GM23338 (cell line): ENCODE measurements around the gene NYAP2. TPM values are rescaled to one million over a fixed set of nuclear protein-coding genes. Genes with fewer than 3 reads are reported as not detected.

Experiments used
- ATAC-seq: fragments of 200-7000 bp; cut with Tn5 transposase; 3 replicates; pipeline ENCODE4 v1.9.1; 2020
- DNase-seq: peaks from one replicate; pipeline ENCODE4 v3.0.0-alpha.2; 2015; ENCODE audit warnings: low spot score
- H2AFZ ChIP-seq: fragments of 200-600 bp; sonication (generic); 2 replicates; pipeline ENCODE4 v1.8.0; 2016; ENCODE audit warnings: antibody characterized with exemption, mild to moderate bottlenecking, moderate library complexity
- H3F3A ChIP-seq: fragments of 200-600 bp; sonication (generic); replicated peaks from 2 replicates; pipeline ENCODE4 v1.8.0; 2017; ENCODE audit warnings: antibody characterized with exemption, mixed run types, low read depth
- H3K27ac ChIP-seq: fragments of 200-600 bp; sonication (generic); 2 replicates; pipeline ENCODE4 v1.6.1; 2016; ENCODE audit warnings: low read depth
- H3K27me3 ChIP-seq: fragments of 200-600 bp; sonication (generic); 2 replicates; pipeline ENCODE4 v1.8.0; 2016; ENCODE audit warnings: mild to moderate bottlenecking, mixed run types, moderate library complexity; ENCODE audit not compliant: insufficient read depth
- H3K36me3 ChIP-seq: fragments of 200-600 bp; sonication (generic); 2 replicates; pipeline ENCODE4 v1.8.0; 2016; ENCODE audit warnings: mild to moderate bottlenecking; ENCODE audit not compliant: insufficient read depth
- H3K4me1 ChIP-seq: fragments of 200-600 bp; sonication (generic); 2 replicates; pipeline ENCODE4 v1.8.0; 2016; ENCODE audit warnings: mild to moderate bottlenecking, moderate library complexity; ENCODE audit not compliant: insufficient read depth
- H3K4me2 ChIP-seq: fragments of 200-600 bp; sonication (generic); 2 replicates; pipeline ENCODE4 v1.7.1; 2017; ENCODE audit warnings: mixed run types
- H3K4me3 ChIP-seq: fragments of 200-600 bp; sonication (generic); 2 replicates; pipeline ENCODE4 v1.6.1; 2016; ENCODE audit warnings: mixed run types
- H3K79me2 ChIP-seq: fragments of 200-600 bp; sonication (generic); replicated peaks from 2 replicates; pipeline ENCODE4 v1.8.0; 2017; ENCODE audit warnings: mild to moderate bottlenecking; ENCODE audit not compliant: insufficient read depth
- H3K9me2 ChIP-seq: fragments of 200-600 bp; sonication (generic); 2 replicates; pipeline ENCODE4 v1.8.0; 2017; ENCODE audit not compliant: insufficient read depth
- H4K20me1 ChIP-seq: fragments of 200-600 bp; sonication (generic); replicated peaks from 2 replicates; pipeline ENCODE4 v1.8.0; 2017; ENCODE audit warnings: mild to moderate bottlenecking; ENCODE audit not compliant: insufficient read depth
- H3K27ac Mint-ChIP-seq: 2 replicates; pipeline ENCODE4 v1.8.0; 2020; ENCODE audit warnings: inconsistent platforms, mild to moderate bottlenecking, moderate library complexity, mixed read lengths
- H3K27me3 Mint-ChIP-seq: 3 replicates; pipeline ENCODE4 v1.8.0; 2022; ENCODE audit warnings: low read depth, mild to moderate bottlenecking, moderate library complexity, mixed read lengths, inconsistent platforms; ENCODE audit not compliant: insufficient read depth, poor library complexity
- H3K36me3 Mint-ChIP-seq: 3 replicates; pipeline ENCODE4 v1.8.0; 2021; ENCODE audit warnings: low read depth, mild to moderate bottlenecking, inconsistent platforms, moderate library complexity, mixed read lengths
- H3K4me1 Mint-ChIP-seq: 3 replicates; pipeline ENCODE4 v1.8.0; 2020; ENCODE audit warnings: mild to moderate bottlenecking, inconsistent platforms, mixed read lengths
- H3K4me3 Mint-ChIP-seq: 3 replicates; pipeline ENCODE4 v1.8.0; 2021; ENCODE audit warnings: moderate library complexity, mild to moderate bottlenecking, inconsistent platforms, mixed read lengths
- H3K9me3 Mint-ChIP-seq: 3 replicates; pipeline ENCODE4 v1.8.0; 2020; ENCODE audit warnings: moderate library complexity, mild to moderate bottlenecking, inconsistent platforms, mixed read lengths
- CREB1 ChIP-seq: fragments of 250-450 bp; sonication (Bioruptor Pico); IDR thresholded peaks from 2 replicates; pipeline ENCODE4 v1.5.0; 2020; ENCODE audit warnings: low read depth, mild to moderate bottlenecking, moderate library complexity
- EZH2 ChIP-seq: fragments of 200-600 bp; sonication (generic); IDR thresholded peaks from one replicate; pipeline ENCODE4 v1.8.0; 2017; ENCODE audit warnings: antibody characterized with exemption, mild to moderate bottlenecking, low read depth; ENCODE audit not compliant: unreplicated experiment
- JUNB ChIP-seq: IDR thresholded peaks from one replicate; pipeline ENCODE4 v1.6.1; 2016; ENCODE audit warnings: antibody characterized with exemption; ENCODE audit not compliant: unreplicated experiment
- NANOG ChIP-seq: IDR thresholded peaks from 2 replicates; pipeline ENCODE4 v1.6.1; 2016; ENCODE audit warnings: antibody characterized with exemption, borderline replicate concordance
- POLR2AphosphoS5 ChIP-seq: IDR thresholded peaks from 2 replicates; pipeline ENCODE4 v1.6.1; 2016; ENCODE audit warnings: antibody characterized with exemption, low read depth
- ZNF114 ChIP-seq: fragments of 250-450 bp; sonication (Bioruptor Pico); IDR thresholded peaks from 2 replicates; pipeline ENCODE4 v1.5.0; 2020; ENCODE audit warnings: mild to moderate bottlenecking, moderate library complexity
- ZNF331 ChIP-seq: fragments of 250-450 bp; sonication (Bioruptor Pico); IDR thresholded peaks from 2 replicates; pipeline ENCODE4 v1.5.0; 2020; ENCODE audit warnings: low read depth, mild to moderate bottlenecking, moderate library complexity
- ZNF462 ChIP-seq: fragments of 250-450 bp; sonication (Bioruptor Pico); IDR thresholded peaks from 2 replicates; pipeline ENCODE4 v1.5.0; 2020; ENCODE audit warnings: mild to moderate bottlenecking, moderate library complexity
- polyA plus RNA-seq: library from polyadenylated mRNA; unstranded; fragments of >200 nt; fragmentation: Nextera tagmentation; extraction: Ambion mirVana; gene quantifications from 2 replicates; pipeline ENCODE4 v1.2.1, GENCODE V29; 2016
- total RNA-seq: library from RNA; depleted of rRNA; stranded (reverse); fragments of >200 nt; shearing (Covaris generic); gene quantifications from 2 replicates; pipeline ENCODE4 v1.2.3, GENCODE V29; 2014
- TF ChIP-seq, protein P1 (sequence below): IDR thresholded peaks from one replicate; pipeline ENCODE4 v1.6.1; 2018; ENCODE audit warnings: antibody characterized with exemption; ENCODE audit not compliant: unreplicated experiment

The NYAP2 gene
- total and polyA plus RNA-seq, 2 experiments from 2014 or later: not detected

- Histone ChIP-seq H3K4me2 (no peak overlapping the region), H3K79me2 (no peaks in the 10 kb centered on the region), H4K20me1 (no peaks in the 10 kb centered on the region), H3K9me2 (no peaks in the 10 kb centered on the region), H3F3A (no peaks in the 10 kb centered on the region), H3K4me3 (no peak overlapping the region), H3K27me3 (no peaks in the 10 kb centered on the region), H3K4me1 (no peaks in the 10 kb centered on the region), H2AFZ (no peak overlapping the region), H3K36me3 (peaks cover 8% of the 10 kb centered on the region; the same call in 1 of the 2 replicates), H3K27ac (no peak overlapping the region)
- ATAC-seq (no peak), DNase-seq (no peak)
- Mint-ChIP-seq H3K27ac (no peak overlapping the region), H3K9me3 (peaks cover 12% of the 10 kb centered on the region), H3K27me3 (peaks cover 4% of the 10 kb centered on the region), H3K4me3 (no peak overlapping the region), H3K36me3 (peaks cover 6% of the 10 kb centered on the region), H3K4me1 (no peaks in the 10 kb centered on the region)
- TF ChIP-seq POLR2AphosphoS5 (no peak), EZH2 (no peak), CREB1 (no peak), ZNF114 (no peak), ZNF462 (no peak), JUNB (no peak), ZNF331 (CRISPR knock-in tag) (no peak), NANOG (no peak)
- TF ChIP-seq, protein P1, sequence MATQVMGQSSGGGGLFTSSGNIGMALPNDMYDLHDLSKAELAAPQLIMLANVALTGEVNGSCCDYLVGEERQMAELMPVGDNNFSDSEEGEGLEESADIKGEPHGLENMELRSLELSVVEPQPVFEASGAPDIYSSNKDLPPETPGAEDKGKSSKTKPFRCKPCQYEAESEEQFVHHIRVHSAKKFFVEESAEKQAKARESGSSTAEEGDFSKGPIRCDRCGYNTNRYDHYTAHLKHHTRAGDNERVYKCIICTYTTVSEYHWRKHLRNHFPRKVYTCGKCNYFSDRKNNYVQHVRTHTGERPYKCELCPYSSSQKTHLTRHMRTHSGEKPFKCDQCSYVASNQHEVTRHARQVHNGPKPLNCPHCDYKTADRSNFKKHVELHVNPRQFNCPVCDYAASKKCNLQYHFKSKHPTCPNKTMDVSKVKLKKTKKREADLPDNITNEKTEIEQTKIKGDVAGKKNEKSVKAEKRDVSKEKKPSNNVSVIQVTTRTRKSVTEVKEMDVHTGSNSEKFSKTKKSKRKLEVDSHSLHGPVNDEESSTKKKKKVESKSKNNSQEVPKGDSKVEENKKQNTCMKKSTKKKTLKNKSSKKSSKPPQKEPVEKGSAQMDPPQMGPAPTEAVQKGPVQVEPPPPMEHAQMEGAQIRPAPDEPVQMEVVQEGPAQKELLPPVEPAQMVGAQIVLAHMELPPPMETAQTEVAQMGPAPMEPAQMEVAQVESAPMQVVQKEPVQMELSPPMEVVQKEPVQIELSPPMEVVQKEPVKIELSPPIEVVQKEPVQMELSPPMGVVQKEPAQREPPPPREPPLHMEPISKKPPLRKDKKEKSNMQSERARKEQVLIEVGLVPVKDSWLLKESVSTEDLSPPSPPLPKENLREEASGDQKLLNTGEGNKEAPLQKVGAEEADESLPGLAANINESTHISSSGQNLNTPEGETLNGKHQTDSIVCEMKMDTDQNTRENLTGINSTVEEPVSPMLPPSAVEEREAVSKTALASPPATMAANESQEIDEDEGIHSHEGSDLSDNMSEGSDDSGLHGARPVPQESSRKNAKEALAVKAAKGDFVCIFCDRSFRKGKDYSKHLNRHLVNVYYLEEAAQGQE: no peak
Measured at GRCh38 chr2:225602205-225602604, 202.7 kb downstream of the NYAP2 start.
